T1000 (cell line): Measurements from ENCODE around the gene SEC14L3.

ENCODE experiments used
- DNase-seq: peaks from one replicate; lab custom pipeline; 2025; ENCODE audit warnings: mixed read lengths; lab: John Stamatoyannopoulos, UW

The SEC14L3 gene

DNA sequence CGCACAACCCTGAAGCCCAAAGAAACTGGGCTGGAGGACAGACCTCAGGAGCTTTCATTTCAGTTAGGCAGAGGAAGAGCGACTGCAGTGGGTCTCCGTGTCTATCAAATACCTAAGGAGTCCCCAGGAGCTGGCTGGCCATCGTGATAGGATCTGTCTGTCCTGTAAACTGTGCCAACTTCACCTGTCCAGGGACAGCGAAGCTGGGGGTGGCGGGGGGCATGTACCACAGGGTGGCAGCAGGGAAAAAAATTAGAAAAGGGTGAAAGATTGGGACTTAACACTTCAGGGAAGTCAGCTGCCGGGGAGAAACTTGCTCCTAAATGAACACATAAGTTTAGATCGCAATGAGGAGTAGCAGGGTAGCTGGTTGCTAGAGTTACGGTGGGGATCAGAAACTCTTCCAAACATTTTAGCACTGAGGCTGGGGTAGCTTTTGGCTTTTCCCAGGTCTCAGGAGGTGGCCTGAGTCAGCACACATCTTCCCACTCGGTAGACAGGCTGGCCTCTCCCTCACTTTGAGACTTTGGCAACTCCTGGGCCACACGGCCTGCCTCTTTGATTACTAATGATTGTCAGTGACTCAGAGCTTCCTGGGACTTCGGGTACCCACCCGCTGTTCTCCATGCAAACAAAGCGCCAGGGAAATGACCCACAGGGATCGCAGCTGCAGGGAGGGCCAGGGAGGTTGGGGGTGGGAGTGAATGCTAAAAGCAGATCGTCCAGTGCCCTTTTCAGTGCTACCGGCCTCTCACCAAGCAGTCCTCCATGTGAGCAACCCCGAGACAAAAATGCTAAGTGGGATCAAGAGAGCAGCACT lies 49.1 kb downstream of the SEC14L3 start:
- peak; percentile 65 for DNase-seq

DNA sequence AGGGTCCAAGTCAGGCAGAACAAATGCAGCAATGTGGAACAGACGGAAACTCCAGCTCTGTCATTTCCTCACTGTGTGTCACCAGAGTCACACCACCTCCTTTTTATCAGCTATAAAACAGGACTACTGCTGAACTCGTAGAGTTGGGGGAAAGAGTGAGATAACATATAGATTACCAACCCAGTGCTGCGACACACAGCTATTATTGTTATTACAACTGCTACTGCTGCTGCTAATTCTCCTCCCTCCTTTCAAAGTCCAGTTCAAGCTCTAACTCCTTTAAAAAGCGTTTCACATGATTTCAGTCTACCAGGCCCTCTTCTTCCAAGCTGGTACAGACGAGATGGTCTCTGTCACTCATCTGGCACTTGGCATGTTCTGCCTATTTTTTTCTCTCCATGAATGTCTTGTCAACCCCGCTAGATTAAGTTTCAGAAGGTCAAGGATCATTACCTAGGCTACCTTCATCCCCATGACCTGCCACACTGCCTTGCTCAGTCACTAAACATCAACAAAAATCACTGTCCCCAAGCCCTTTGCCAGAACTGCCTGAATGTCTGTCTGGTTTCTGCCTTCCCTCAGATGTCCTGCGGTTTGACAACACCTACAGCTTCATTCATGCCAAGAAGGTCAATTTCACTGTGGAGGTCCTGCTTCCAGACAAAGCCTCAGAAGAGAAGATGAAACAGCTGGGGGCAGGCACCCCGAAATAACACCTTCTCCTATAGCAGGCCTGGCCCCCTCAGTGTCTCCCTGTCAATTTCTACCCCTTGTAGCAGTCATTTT lies 49.9 kb downstream of the SEC14L3 start:
- DNase-seq: no peak

DNA sequence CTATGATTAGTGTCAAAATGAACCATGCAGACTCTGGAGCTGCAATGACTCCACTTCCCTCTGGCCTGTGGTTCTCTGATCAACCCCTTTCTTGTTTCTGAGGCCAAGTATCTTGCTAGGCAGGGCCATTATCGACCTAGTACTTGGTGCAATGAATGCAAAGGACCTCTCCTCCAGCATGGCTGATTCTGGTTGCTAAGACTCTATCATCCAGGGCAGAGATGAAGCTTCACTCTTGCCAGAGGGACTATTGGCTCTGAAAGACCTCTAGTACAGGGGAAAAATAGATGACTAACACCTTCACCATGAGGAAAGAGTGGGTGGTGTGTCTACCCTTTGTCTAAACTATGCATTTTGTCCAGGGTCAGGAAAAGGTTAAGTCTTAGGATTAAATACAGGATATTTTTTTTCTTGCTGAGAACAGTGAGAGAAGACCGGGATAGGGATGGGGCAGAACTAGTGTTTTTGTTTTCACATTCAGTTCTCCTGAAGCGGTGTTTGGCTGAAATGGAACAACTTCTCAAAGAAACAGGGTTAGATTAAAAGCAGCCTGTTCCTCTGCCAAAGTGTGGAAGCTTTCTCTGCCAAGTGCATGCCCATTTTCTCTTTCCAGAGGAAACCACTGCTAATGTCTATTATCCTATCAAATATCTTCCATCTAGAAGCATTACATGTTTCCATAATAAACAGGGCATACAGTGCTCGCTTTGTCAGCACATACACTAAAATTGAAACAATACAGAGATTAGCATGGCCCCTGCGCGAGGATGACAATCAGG lies 51.3 kb downstream of the SEC14L3 start:
- no peak for DNase-seq

GRCh38 chr22:30416837-30417236 lies 55.0 kb downstream of the SEC14L3 start:
- DNase-seq: no peak

DNA sequence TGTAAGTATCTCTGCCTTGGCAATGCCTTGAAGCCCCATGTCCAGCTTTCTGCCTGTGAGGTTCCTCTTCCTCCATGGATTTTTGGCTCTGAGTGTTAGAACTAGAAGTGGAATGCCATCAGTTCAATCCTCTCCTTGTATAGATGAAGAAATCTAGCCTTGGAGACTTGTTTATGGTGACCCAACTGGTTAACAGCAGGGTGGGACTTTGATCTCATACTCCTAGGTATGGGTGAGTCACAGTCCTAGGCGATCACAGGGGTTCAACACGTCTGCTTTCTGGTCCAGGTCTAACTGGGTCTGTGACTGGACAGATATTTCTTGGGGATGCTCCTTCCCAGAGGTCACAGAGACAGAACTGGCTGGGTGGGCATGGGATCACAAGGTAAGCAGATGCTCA lies 55.4 kb downstream of the SEC14L3 start:
- no peak for DNase-seq

DNA sequence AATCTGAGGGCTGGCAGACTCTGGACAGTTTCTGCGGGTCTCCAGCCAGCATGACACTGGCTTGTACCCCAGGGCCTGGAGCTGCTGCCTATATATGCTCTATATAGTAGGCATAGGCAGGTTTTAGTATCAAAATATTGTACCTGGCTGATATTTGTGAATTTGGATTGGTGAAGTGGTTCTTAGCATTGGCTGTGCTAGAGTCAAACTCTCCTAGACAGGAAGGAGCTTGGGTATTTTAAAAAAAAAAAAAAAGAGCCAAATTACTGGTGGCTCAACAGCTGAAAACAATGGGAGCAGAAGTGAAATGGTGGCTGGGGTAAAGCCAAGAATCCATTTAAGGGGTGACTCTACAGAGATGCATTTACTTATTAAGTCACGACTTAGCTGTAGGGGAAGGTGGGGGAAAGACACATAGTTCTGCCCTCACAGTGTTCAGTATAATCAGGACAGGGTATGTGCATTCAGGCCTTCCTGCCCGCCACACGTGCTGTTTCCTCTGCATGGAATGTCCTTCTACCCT lies 57.2 kb downstream of the SEC14L3 start:
- DNase-seq: no peak

DNA sequence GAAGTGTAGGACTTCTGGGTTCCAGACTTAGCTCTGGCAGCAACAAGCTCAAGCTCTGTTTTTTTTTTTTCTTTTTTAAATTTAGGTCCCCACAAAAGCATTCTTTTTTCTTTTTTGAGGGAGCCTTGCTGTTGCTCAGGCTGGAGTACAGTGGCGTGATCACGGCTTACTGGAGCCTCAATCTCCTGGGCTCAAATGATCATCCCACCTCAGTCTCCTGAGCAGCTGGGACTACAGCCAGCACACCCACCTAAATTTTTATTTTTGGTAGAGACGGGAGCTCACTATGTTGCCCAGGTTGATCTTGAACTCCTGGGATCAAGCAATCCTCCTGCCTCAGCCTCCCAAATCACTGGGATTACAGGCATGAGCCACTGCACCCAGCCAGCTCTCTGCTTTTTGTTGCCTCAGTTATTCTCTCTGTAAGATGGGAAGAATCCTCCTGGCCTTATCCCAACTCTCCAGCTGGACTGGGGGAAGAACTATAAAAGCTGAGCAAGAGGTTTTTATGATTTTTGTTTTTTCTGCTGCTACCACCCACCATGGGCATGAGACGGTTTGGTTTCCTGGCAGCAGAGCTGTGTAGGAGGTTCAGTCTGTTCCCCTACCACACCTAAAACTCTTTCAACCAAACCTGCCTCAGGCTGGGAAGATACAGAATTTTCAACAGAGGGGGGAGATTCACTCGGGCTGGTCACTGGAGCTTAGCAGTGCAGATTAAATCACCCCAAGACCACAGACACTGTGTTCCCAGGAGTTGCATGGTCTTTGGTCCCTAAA lies 57.9 kb downstream of the SEC14L3 start:
- DNase-seq: no peak

GRCh38 chr22:30413001-30413400 lies 58.8 kb downstream of the SEC14L3 start:
- no peak for DNase-seq

GRCh38 chr22:30411780-30412179 lies 60.0 kb downstream of the SEC14L3 start:
- no peak for DNase-seq
